Measurements from ENCODE around the gene FNBP1. TPM values are rescaled to one million over a fixed set of nuclear protein-coding genes. Genes with fewer than 3 reads are reported as not detected.

The FNBP1 gene
- total RNA-seq, 1 experiment from 2014 or later = 36.5 TPM

GRCh38 chr9:129876815-129877214, 166.2 kb downstream of the FNBP1 start:
- H3K9me3 Mint-ChIP-seq = no peaks in the 10 kb centered on the region
- peaks cover 0 to 10% of the 10 kb centered on the region in 2 experiments; a peak in 2 of 4 replicates for H3K4me1 Mint-ChIP-seq

More at GRCh38 chr9:129876815-129877214, 166.2 kb downstream of the FNBP1 start:
- no peak overlapping the region for H2BK15ac ChIP-seq (ENCODE audit: low read depth, low read length)
- no peaks in the 10 kb centered on the region for H3K23me2 ChIP-seq (ENCODE audit: insufficient read length, low read depth, low read length, poor library complexity, severe bottlenecking)
- H2BK12ac ChIP-seq (ENCODE audit: insufficient read length, low read depth, low read length) = no peak overlapping the region
- H3K14ac ChIP-seq (ENCODE audit: insufficient read depth, low read length) = no peak overlapping the region
- H3T11ph ChIP-seq (ENCODE audit: low read length) = no peak overlapping the region
- H3K27ac Mint-ChIP-seq = peak overlapping the region in 1 of 3 experiments; percentile 44; a peak in 1 of 7 replicates
- H3K27ac ChIP-seq (ENCODE audit: insufficient read length, low read depth, low read length) = no peak overlapping the region
- no peaks in the 10 kb centered on the region for H3K27me3 Mint-ChIP-seq (ENCODE audit: low read depth)
- H3K4me3 Mint-ChIP-seq = no peak overlapping the region
- H3K4ac ChIP-seq (ENCODE audit: low read depth, low read length) = no peak overlapping the region
- H3K79me2 ChIP-seq (ENCODE audit: insufficient read depth, low read length) = no peaks in the 10 kb centered on the region
- no peak overlapping the region for H2BK5ac ChIP-seq (ENCODE audit: insufficient read length, low read length)
- no peak overlapping the region for H3K18ac ChIP-seq (ENCODE audit: insufficient read length, low read depth, low read length)
- H3K4me2 ChIP-seq (ENCODE audit: insufficient read depth, insufficient read length, low read length) = no peak overlapping the region
- no peak overlapping the region for H2BK120ac ChIP-seq (ENCODE audit: low read depth, low read length, poor library complexity, severe bottlenecking)
- no peak overlapping the region for H2BK20ac ChIP-seq (ENCODE audit: low read depth, low read length, poor library complexity, severe bottlenecking)
- no peak overlapping the region for H2AK5ac ChIP-seq (ENCODE audit: insufficient read length, low read length)
- H3K27me3 ChIP-seq (ENCODE audit: insufficient read depth, low read length) = no peaks in the 10 kb centered on the region
- H3K79me1 ChIP-seq (ENCODE audit: insufficient read depth, low read depth, low read length, poor library complexity, severe bottlenecking) = no peaks in the 10 kb centered on the region
- no peak overlapping the region for H2AFZ ChIP-seq (ENCODE audit: low read length)
- H4K8ac ChIP-seq (replicated peaks; ENCODE audit: insufficient read length, low read depth, low read length) = no peak overlapping the region
- H3K9ac ChIP-seq (ENCODE audit: extremely low read depth, insufficient read length, low read length) = no peak overlapping the region
- H3K23ac ChIP-seq (ENCODE audit: insufficient read length, low read depth, low read length) = no peak overlapping the region
- no CpG with 5 or more reads among the region's 7 CpGs for WGBS (ENCODE audit: extremely low coverage, insufficient read length, low lambda C conversion rate)
- TF ChIP-seq CTCF (conservative IDR thresholded peaks at IDR 0.05) = no peak
- no peak overlapping the region for H4K91ac ChIP-seq (ENCODE audit: insufficient read length, low read depth, low read length)
- DNase-seq = no peak
- no peak overlapping the region for H3K56ac ChIP-seq (ENCODE audit: insufficient read length, low read depth, low read length)
- no peaks in the 10 kb centered on the region for H4K20me1 ChIP-seq (ENCODE audit: control insufficient read depth, insufficient read depth, insufficient read length)
- H3K9me3 ChIP-seq (ENCODE audit: control insufficient read depth, low read depth, low read length) = no peaks in the 10 kb centered on the region
- no peak overlapping the region for H4K5ac ChIP-seq (ENCODE audit: insufficient read length, low read depth, low read length)
- H3K4me1 ChIP-seq (ENCODE audit: insufficient read depth, low read length) = no peaks in the 10 kb centered on the region
- peaks cover 2 to 24% (median 14%) of the 10 kb centered on the region in 3 experiments; a peak in 6 of 7 replicates for H3K36me3 Mint-ChIP-seq (ENCODE audit: insufficient read depth in 1 of 3, low read depth in 3 of 3)
